GM13977 (cell line): ENCODE results near the gene ORC5.
"Not testable (repeated sequence)": the region's sequence is repeated elsewhere in the genome, so short reads cannot be mapped to it uniquely, and the experiment has no call there.

Experiments used
- DNase-seq: peaks from one replicate; pipeline ENCODE4 v3.0.0; 2012; ENCODE audit warnings: low spot score
- in situ Hi-C: fragments of 300-500 bp; cut with MboI; formaldehyde crosslinking; loops from one replicate; pipeline ENCODE4 v1.12.0; 2022; ENCODE audit warnings: low sequenced_read_pairs, low pct_unique_long_range_greater_than_20kb, mixed read lengths, inconsistent platforms; ENCODE audit not compliant: unreplicated experiment
- TF ChIP-seq, protein P1 (sequence below): IDR thresholded peaks from 2 replicates; pipeline ENCODE4 v1.5.1; 2012; ENCODE audit warnings: mild to moderate bottlenecking, control low read depth; ENCODE audit not compliant: insufficient read depth; ENCODE audit errors: extremely low read depth, missing control alignments

The ORC5 gene

GRCh38 chr7:104241538-104242209, 33.9 kb upstream of the ORC5 start:
- DNase-seq = no peak

DNA sequence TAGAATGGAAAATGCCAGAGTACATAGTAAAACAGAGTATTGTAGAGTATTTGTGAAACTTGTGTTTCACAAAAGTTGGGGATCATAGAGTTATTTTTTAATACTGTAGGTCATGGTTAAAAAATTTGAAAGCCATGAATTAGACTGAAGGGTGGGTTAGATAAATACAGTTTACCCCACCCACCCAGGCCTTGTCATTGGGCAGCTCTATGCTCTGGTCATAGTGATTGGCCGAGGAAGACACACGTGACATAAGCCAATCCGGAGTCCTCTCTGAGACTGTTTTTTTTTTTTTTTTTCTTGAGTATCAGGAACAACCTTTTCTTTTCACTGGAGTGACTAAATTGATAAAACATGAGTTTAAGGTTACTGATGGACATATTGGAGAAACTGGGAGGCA, 33.3 kb upstream of the ORC5 start:
- TF ChIP-seq, protein P1, sequence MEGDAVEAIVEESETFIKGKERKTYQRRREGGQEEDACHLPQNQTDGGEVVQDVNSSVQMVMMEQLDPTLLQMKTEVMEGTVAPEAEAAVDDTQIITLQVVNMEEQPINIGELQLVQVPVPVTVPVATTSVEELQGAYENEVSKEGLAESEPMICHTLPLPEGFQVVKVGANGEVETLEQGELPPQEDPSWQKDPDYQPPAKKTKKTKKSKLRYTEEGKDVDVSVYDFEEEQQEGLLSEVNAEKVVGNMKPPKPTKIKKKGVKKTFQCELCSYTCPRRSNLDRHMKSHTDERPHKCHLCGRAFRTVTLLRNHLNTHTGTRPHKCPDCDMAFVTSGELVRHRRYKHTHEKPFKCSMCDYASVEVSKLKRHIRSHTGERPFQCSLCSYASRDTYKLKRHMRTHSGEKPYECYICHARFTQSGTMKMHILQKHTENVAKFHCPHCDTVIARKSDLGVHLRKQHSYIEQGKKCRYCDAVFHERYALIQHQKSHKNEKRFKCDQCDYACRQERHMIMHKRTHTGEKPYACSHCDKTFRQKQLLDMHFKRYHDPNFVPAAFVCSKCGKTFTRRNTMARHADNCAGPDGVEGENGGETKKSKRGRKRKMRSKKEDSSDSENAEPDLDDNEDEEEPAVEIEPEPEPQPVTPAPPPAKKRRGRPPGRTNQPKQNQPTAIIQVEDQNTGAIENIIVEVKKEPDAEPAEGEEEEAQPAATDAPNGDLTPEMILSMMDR = no peak
- no peak for DNase-seq
- in situ Hi-C loops = no loop called here

More at GRCh38 chr7:104241538-104242209, 33.9 kb upstream of the ORC5 start:
- TF ChIP-seq, protein P1 = no peak
- in situ Hi-C loops = no loop called here

- no peak for DNase-seq
- in situ Hi-C loops = no loop called here
- TF ChIP-seq, protein P1 = no peak
Measured at GRCh38 chr7:104240401-104240800, 32.6 kb upstream of the ORC5 start.

- in situ Hi-C loops, DNase-seq: not testable (repeated sequence)
Measured at GRCh38 chr7:104234990-104235389, 27.2 kb upstream of the ORC5 start.

DNA sequence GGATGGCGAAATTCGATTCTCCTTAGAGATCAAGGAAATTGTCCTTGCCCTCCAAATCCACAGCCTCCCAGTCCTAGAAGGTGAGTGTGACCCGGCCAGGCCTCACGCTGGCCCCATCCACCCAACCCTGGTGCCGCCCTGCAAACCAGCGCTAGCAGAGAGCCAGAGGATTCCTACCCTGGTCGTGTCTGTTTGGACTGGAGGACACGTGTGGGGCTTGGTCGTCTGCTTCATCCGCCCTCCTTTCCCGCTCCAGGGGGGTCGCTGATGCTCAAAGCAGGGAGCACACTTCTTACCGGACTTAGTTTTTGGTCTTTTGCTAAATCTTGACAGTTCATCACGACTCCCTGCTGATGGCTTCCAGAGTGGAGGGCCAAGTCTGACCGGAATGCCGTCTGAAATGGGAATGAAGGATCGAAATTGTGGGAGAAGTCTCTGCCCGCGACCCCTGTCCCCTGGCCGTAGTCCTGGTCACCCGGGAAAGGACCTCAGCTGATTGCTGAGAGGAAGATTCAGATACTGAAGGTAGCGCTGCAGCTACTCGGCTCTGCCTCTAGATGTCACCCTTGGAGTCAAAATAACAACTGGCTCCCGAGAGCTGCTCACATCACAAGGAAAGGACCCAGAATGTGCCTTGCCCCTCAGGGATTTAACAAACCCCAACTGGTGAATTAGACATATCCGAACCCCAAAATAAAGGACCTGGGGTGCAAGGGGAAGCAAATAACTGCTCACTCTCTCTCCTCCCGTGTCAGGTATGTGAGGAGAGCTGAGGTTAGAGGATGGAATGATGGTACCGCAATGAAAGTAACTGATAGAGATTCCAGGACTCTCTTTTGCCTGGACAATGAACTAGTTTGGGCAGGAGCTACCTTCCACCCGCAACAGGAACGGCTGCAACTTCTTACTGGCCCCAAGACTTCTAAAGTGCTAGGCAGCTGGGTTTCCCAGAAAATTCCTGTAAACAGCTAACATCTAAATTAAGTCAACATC, 23.5 kb upstream of the ORC5 start:
- peak; percentile 69 for DNase-seq
- TF ChIP-seq, protein P1 = peak; percentile 93
- in situ Hi-C loops = no loop called here

- DNase-seq = no peak
- TF ChIP-seq, protein P1 = no peak
- in situ Hi-C loops = no loop called here
Measured at GRCh38 chr7:104230606-104231005, 22.8 kb upstream of the ORC5 start.

DNA sequence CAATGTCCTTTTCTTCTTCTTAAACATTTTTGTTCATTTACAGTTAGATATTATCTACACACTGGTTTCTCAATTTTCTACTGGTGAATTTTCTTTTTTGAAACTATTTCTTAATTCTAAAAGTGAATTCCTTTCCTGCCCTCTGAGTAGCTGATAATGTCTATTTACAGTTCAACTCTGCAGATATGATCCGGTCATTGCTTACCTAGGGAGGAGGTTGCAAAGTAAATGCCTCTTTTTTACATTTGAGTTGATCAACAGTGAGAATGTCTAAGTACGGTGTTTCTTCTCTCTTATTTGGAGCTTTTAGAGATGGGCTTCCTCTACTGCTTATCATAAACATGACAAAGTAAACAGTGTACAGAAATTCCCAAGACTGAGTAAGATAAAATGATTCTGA, 20.6 kb upstream of the ORC5 start:
- DNase-seq = no peak
- TF ChIP-seq, protein P1 = no peak
- in situ Hi-C loops = no loop called here
